ENCODE measurements around the gene UBE2E3.

The UBE2E3 gene

GRCh38 chr2:181095486-181095885 is 115.1 kb downstream of the UBE2E3 start:
- H3K9ac ChIP-seq (ENCODE audit: low read depth in 1 of 2, low read length in 2 of 2), result no peak overlapping the region
- no peaks in the 10 kb centered on the region for H3K27me3 ChIP-seq (ENCODE audit: control insufficient read depth in 1 of 2, insufficient read depth in 2 of 2, low read length in 2 of 2)
- no peaks in the 10 kb centered on the region for H3K4me1 ChIP-seq (ENCODE audit: control insufficient read depth in 1 of 2, insufficient read depth in 2 of 2, low read length in 2 of 2)
- H3K27ac ChIP-seq (ENCODE audit: low read depth, low read length), result no peak overlapping the region
- no peak overlapping the region for H3K4me3 ChIP-seq (ENCODE audit: low read depth in 1 of 2, low read length in 2 of 2)
- no peaks in the 10 kb centered on the region for H3K36me3 ChIP-seq (ENCODE audit: control insufficient read depth in 1 of 2, insufficient read depth in 2 of 2, low read length in 2 of 2)
- peaks cover 0 to 9% of the 10 kb centered on the region in 2 donors for H3K9me3 ChIP-seq (ENCODE audit: control insufficient read depth in 1 of 2, low read length in 2 of 2)

DNA sequence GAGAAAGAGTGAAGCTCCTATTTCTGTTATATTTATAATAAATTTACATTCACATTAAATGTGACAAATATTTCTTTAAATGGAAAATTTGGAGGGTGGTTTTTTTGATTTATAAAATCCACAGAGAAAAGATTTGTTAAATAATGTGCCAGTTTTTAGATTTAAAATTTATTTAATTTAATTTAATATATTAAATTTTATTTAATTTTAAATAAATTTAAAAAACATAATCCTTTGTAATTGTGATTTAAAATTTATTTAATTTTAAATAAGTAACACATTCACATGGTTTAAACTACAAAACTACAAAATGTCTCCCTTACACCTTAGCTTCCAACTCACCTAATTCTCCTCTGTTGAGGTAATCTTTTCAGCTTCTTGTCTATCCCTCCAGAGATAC is 123.3 kb downstream of the UBE2E3 start:
- H3K27me3 ChIP-seq (ENCODE audit: control insufficient read depth in 1 of 2, insufficient read depth in 2 of 2, low read length in 2 of 2), result no peaks in the 10 kb centered on the region
- H3K4me3 ChIP-seq (ENCODE audit: low read depth in 1 of 2, low read length in 2 of 2), result no peak overlapping the region
- no peaks in the 10 kb centered on the region for H3K9me3 ChIP-seq (ENCODE audit: control insufficient read depth in 1 of 2, low read length in 2 of 2)
- H3K36me3 ChIP-seq (ENCODE audit: control insufficient read depth in 1 of 2, insufficient read depth in 2 of 2, low read length in 2 of 2), result no peaks in the 10 kb centered on the region
- no peak overlapping the region for H3K9ac ChIP-seq (ENCODE audit: low read depth in 1 of 2, low read length in 2 of 2)
- H3K4me1 ChIP-seq (ENCODE audit: control insufficient read depth in 1 of 2, insufficient read depth in 2 of 2, low read length in 2 of 2), result no peaks in the 10 kb centered on the region
- H3K27ac ChIP-seq (ENCODE audit: low read depth, low read length), result no peak overlapping the region

DNA sequence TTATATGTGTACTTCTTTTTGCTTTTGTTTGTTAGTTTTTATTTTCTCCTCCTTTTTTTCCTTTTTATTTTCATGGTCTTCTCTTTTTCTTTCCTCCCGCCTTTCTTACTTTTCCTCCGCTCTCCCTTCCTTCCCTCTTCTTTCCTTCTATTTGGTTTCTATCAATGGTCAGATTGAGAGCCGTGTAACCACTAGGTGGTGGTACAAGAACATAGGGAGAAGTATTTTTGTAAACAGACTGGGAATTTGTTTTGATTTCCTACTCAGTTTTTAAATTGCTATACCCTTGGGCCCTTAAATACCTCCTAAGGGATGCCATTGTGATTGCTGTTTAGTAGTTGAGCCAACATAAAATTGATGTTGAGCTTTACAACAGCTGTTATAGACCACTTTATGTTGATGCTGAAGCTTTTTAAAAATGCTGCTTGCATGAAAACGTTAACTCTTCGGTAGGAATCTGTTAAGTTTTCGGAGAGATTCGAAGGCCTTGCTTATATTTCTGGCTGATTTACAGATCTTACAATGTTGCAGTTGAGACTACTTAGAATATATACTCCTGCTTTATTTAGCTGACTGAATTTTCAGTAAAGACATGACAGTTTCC is 124.2 kb downstream of the UBE2E3 start:
- no peaks in the 10 kb centered on the region for H3K9me3 ChIP-seq (ENCODE audit: control insufficient read depth in 1 of 2, low read length in 2 of 2)
- H3K27me3 ChIP-seq (ENCODE audit: control insufficient read depth in 1 of 2, insufficient read depth in 2 of 2, low read length in 2 of 2), result no peaks in the 10 kb centered on the region
- H3K4me1 ChIP-seq (ENCODE audit: control insufficient read depth in 1 of 2, insufficient read depth in 2 of 2, low read length in 2 of 2), result no peaks in the 10 kb centered on the region
- H3K36me3 ChIP-seq (ENCODE audit: control insufficient read depth in 1 of 2, insufficient read depth in 2 of 2, low read length in 2 of 2), result no peaks in the 10 kb centered on the region
- no peak overlapping the region for H3K9ac ChIP-seq (ENCODE audit: low read depth in 1 of 2, low read length in 2 of 2)
- H3K4me3 ChIP-seq (ENCODE audit: low read depth in 1 of 2, low read length in 2 of 2), result no peak overlapping the region
- no peak overlapping the region for H3K27ac ChIP-seq (ENCODE audit: low read depth, low read length)

- no peak overlapping the region for H3K4me3 ChIP-seq (ENCODE audit: low read depth in 1 of 2, low read length in 2 of 2)
Observed at GRCh38 chr2:181105562-181105961, 125.2 kb downstream of the UBE2E3 start.

GRCh38 chr2:181106229-181106628 is 125.8 kb downstream of the UBE2E3 start:
- Histone ChIP-seq H3K27me3 (ENCODE audit: control insufficient read depth in 1 of 2, insufficient read depth in 2 of 2, low read length in 2 of 2) (no peaks in the 10 kb centered on the region), H3K27ac (ENCODE audit: low read depth, low read length) (no peak overlapping the region), H3K9ac (ENCODE audit: low read depth in 1 of 2, low read length in 2 of 2) (no peak overlapping the region), H3K36me3 (ENCODE audit: control insufficient read depth in 1 of 2, insufficient read depth in 2 of 2, low read length in 2 of 2) (no peaks in the 10 kb centered on the region), H3K4me3 (ENCODE audit: low read depth in 1 of 2, low read length in 2 of 2) (no peak overlapping the region), H3K4me1 (ENCODE audit: control insufficient read depth in 1 of 2, insufficient read depth in 2 of 2, low read length in 2 of 2) (no peaks in the 10 kb centered on the region), H3K9me3 (ENCODE audit: control insufficient read depth in 1 of 2, low read length in 2 of 2) (no peaks in the 10 kb centered on the region)

More at GRCh38 chr2:181105562-181105961, 125.2 kb downstream of the UBE2E3 start:
- H3K27ac ChIP-seq (ENCODE audit: low read depth, low read length), result no peak overlapping the region
- no peaks in the 10 kb centered on the region for H3K4me1 ChIP-seq (ENCODE audit: control insufficient read depth in 1 of 2, insufficient read depth in 2 of 2, low read length in 2 of 2)
- no peak overlapping the region for H3K9ac ChIP-seq (ENCODE audit: low read depth in 1 of 2, low read length in 2 of 2)
- H3K9me3 ChIP-seq (ENCODE audit: control insufficient read depth in 1 of 2, low read length in 2 of 2), result no peaks in the 10 kb centered on the region
- H3K27me3 ChIP-seq (ENCODE audit: control insufficient read depth in 1 of 2, insufficient read depth in 2 of 2, low read length in 2 of 2), result no peaks in the 10 kb centered on the region
- H3K36me3 ChIP-seq (ENCODE audit: control insufficient read depth in 1 of 2, insufficient read depth in 2 of 2, low read length in 2 of 2), result no peaks in the 10 kb centered on the region

- Histone ChIP-seq H3K36me3 (ENCODE audit: control insufficient read depth in 1 of 2, insufficient read depth in 2 of 2, low read length in 2 of 2) (no peaks in the 10 kb centered on the region), H3K27ac (ENCODE audit: low read depth, low read length) (no peak overlapping the region), H3K4me3 (ENCODE audit: low read depth in 1 of 2, low read length in 2 of 2) (no peak overlapping the region), H3K9ac (ENCODE audit: low read depth in 1 of 2, low read length in 2 of 2) (no peak overlapping the region), H3K27me3 (ENCODE audit: control insufficient read depth in 1 of 2, insufficient read depth in 2 of 2, low read length in 2 of 2) (no peaks in the 10 kb centered on the region), H3K4me1 (ENCODE audit: control insufficient read depth in 1 of 2, insufficient read depth in 2 of 2, low read length in 2 of 2) (no peaks in the 10 kb centered on the region), H3K9me3 (ENCODE audit: control insufficient read depth in 1 of 2, low read length in 2 of 2) (no peaks in the 10 kb centered on the region)
Observed at GRCh38 chr2:181106789-181107627, 126.6 kb downstream of the UBE2E3 start.

- H3K4me3 ChIP-seq (ENCODE audit: low read depth in 1 of 2, low read length in 2 of 2), result no peak overlapping the region
- no peak overlapping the region for H3K9ac ChIP-seq (ENCODE audit: low read depth in 1 of 2, low read length in 2 of 2)
- no peaks in the 10 kb centered on the region for H3K27me3 ChIP-seq (ENCODE audit: control insufficient read depth in 1 of 2, insufficient read depth in 2 of 2, low read length in 2 of 2)
- H3K27ac ChIP-seq (ENCODE audit: low read depth, low read length), result no peak overlapping the region
- no peaks in the 10 kb centered on the region for H3K36me3 ChIP-seq (ENCODE audit: control insufficient read depth in 1 of 2, insufficient read depth in 2 of 2, low read length in 2 of 2)
- H3K4me1 ChIP-seq (ENCODE audit: control insufficient read depth in 1 of 2, insufficient read depth in 2 of 2, low read length in 2 of 2), result no peaks in the 10 kb centered on the region
- H3K9me3 ChIP-seq (ENCODE audit: control insufficient read depth in 1 of 2, low read length in 2 of 2), result no peaks in the 10 kb centered on the region
Observed at GRCh38 chr2:181107628-181107945, 127.2 kb downstream of the UBE2E3 start.

- no peaks in the 10 kb centered on the region for H3K36me3 ChIP-seq (ENCODE audit: control insufficient read depth in 1 of 2, insufficient read depth in 2 of 2, low read length in 2 of 2)
- no peak overlapping the region for H3K4me3 ChIP-seq (ENCODE audit: low read depth in 1 of 2, low read length in 2 of 2)
- H3K4me1 ChIP-seq (ENCODE audit: control insufficient read depth in 1 of 2, insufficient read depth in 2 of 2, low read length in 2 of 2), result no peaks in the 10 kb centered on the region
- H3K27me3 ChIP-seq (ENCODE audit: control insufficient read depth in 1 of 2, insufficient read depth in 2 of 2, low read length in 2 of 2), result no peaks in the 10 kb centered on the region
- H3K9me3 ChIP-seq (ENCODE audit: control insufficient read depth in 1 of 2, low read length in 2 of 2), result no peaks in the 10 kb centered on the region
- H3K9ac ChIP-seq (ENCODE audit: low read depth in 1 of 2, low read length in 2 of 2), result no peak overlapping the region
- H3K27ac ChIP-seq (ENCODE audit: low read depth, low read length), result no peak overlapping the region
Observed at GRCh38 chr2:181111059-181111458, 130.7 kb downstream of the UBE2E3 start.

DNA sequence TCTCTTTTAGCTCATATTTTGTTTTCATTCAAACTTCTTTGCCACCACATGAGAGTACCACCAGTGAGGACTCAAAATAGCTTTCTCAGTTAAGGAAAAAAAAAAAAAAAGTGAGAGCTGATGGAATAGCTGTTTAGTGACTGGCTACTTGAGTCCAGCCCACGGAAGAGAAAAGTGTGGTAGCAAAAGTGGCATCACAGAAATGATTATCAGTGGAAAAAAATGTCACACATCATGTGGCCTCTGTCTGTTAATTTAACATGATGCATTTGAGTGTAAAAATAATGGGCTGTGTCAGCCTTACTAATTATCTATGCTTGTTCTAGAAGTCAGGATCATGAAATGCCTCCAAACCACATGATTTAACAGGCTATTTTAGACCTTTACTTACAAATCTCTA is 132.5 kb downstream of the UBE2E3 start:
- no peak overlapping the region for H3K4me3 ChIP-seq (ENCODE audit: low read depth in 1 of 2, low read length in 2 of 2)
- no peaks in the 10 kb centered on the region for H3K27me3 ChIP-seq (ENCODE audit: control insufficient read depth in 1 of 2, insufficient read depth in 2 of 2, low read length in 2 of 2)
- H3K36me3 ChIP-seq (ENCODE audit: control insufficient read depth in 1 of 2, insufficient read depth in 2 of 2, low read length in 2 of 2), result no peaks in the 10 kb centered on the region
- H3K4me1 ChIP-seq (ENCODE audit: control insufficient read depth in 1 of 2, insufficient read depth in 2 of 2, low read length in 2 of 2), result no peaks in the 10 kb centered on the region
- H3K27ac ChIP-seq (ENCODE audit: low read depth, low read length), result no peak overlapping the region
- H3K9me3 ChIP-seq (ENCODE audit: control insufficient read depth in 1 of 2, low read length in 2 of 2), result no peaks in the 10 kb centered on the region
- no peak overlapping the region for H3K9ac ChIP-seq (ENCODE audit: low read depth in 1 of 2, low read length in 2 of 2)
